SHP77 (cell line): ENCODE results near the gene SOCS1.

Experiments
- DNase-seq, 2 experiments: peaks; one replicate each; lab custom pipeline; 2025; lab: John Stamatoyannopoulos, UW

The SOCS1 gene

DNA sequence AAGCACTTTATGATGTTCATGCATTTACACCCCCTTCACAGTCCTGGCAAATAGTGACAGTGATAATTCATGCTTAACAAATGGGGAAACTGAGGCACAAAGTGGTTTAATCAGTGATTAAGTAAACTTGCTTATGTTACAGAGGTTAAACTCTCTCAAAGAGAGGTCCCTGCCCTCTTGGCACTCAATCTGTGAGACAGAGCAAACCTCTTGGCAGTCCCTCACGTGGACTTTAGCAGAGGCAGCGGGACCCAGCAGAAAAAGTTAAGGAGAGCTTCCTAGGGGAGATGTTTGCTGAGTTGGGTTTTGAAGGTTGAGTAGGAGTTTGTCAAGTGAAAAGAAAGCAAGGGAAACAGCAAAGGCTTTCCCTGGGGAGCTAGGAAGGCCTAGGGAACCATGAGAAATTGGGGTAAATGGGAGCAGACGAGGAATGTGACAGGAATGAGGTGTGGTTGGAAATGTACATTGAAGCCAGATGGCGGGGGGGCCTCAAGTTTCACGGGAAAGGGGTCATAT, 10.7 kb downstream of the SOCS1 start:
- DNase-seq = no peak

DNA sequence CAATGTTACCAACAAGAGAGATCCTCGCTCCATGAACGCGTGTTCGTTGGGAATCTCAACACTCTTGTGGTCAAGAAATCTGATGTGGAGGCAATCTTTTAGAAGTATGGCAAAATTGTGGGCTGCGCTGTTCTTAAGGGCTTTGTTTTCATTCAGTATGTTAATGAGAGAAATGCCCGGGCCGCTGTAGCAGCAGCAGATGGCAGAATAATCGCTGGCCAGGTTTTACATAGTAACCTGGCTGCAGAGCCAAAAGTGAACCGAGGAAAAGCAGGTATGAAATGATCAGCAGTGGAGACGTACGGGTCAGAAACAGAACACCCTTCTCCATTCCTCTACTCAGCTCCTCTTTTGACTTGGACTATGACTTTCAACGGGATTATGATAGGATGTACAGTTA, 13.3 kb downstream of the SOCS1 start:
- DNase-seq = no peak

DNA sequence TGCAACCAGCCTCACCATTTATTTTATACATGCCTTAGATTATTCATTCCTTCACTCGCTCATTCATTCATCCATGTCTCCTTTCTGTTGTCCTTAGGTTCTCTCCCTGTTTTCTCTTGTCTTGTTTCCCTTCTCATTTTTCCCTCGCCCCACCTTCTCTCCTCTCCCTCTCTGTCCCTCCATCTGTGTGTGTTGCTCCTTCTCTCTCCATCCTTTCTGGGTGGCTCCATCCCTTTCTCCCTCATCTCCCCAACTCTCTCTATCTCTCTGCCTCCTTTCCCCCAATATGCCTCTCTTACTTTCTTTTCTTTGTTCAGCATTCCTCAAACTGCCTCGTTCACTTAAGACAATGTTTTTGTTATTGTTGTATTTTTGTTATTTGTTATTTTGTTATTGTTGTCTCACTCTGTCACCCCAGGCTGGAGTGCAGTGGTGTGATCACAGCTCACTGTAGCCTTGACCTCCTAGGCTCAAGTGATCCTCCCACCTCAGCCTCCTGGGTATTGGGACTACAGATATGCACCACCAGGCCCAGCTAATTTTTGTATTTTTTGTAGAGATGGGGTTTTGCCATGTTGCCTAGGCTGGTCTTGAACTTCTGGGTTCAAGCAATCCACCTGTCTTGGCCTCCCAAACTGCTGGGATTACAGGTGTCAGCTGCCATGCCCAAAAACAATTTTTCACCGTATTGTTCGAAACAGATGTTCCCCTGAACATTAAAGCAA, 14.4 kb downstream of the SOCS1 start:
- DNase-seq = no peak

DNA sequence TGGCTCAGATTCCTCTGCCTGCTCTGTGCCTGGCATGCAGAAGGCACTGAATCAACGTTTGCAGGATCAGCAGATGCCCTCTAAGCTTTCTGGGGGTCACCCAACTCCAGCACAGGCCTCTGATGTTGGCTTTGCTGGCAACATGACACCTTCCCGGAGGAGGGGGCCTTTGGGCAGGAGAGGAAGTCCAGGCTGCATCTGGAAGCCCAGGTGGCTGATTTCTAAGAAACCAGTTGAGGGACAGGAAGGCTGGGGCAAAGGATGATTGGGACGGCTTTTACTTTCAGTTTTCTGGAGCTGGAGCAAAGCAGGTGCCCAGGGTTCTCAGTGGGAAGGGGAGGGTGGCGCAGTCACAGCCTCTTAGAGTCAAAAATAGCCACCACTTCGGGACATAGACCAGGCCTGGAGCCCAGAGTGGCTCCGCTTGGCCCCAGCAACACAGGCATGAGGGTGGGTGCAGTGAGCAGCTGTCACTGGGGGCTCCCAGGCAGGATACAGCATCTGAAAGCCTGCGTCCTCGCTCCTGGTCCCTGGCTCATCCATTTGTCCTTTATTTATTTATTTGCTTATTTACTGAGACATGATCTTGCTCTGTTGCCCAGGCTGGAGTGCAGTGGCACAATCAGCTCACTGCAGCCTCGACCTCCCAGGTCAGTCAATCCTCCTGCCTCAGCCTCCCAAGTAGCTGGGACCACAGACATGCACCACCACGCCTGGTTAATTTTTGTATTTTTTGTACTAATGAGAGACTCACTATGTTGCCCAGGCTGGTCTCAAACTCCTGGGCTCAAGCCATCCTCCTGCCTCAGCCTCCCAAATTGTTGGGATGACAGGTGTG, 15.1 kb downstream of the SOCS1 start:
- no peak for DNase-seq

DNA sequence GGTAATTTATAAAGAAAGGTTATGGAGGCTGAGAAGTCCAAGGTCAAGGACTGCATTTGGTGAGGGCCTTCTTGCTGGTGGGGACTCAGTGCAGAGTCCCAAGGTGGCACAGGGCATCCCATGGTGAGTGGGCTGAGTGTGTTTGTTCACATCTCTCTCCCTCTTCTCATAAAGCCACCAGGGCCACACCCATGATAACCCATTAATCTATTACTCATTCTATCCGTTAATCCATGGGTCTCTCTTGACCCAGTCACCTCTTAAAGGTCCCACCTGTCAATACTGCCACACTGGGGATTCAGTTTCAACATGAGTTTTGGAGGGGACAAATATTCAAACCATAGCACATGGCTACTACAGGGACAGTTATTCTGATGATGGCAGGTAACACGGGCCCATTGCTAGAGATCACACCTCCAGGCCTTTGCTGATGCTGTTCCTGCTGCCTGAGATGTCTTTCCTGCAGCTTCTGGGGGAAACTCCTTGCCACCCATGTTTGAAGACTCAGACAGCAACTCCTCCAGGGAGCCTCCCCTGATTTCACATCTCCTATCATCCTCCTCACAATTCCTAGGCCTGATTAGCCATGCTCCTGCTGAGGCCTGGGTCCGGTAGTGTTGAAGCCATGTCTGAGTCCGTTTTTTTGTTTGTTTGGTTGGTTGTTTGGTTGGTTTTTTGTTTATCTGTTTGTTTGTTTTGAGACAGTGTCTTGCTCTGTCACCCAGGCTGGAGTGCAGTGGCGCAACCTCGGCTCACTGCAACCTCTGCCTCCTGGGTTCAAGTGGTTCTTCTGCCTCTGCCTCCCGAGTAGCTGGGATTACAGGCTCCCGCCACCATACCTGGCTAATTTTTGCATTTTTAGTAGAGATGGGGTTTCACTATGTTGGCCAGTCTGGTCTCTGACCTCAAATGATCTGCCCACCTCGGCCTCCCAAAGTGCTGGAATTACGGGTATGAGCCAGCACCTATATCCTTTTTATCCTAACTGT, 16.1 kb downstream of the SOCS1 start:
- DNase-seq = no peak

DNA sequence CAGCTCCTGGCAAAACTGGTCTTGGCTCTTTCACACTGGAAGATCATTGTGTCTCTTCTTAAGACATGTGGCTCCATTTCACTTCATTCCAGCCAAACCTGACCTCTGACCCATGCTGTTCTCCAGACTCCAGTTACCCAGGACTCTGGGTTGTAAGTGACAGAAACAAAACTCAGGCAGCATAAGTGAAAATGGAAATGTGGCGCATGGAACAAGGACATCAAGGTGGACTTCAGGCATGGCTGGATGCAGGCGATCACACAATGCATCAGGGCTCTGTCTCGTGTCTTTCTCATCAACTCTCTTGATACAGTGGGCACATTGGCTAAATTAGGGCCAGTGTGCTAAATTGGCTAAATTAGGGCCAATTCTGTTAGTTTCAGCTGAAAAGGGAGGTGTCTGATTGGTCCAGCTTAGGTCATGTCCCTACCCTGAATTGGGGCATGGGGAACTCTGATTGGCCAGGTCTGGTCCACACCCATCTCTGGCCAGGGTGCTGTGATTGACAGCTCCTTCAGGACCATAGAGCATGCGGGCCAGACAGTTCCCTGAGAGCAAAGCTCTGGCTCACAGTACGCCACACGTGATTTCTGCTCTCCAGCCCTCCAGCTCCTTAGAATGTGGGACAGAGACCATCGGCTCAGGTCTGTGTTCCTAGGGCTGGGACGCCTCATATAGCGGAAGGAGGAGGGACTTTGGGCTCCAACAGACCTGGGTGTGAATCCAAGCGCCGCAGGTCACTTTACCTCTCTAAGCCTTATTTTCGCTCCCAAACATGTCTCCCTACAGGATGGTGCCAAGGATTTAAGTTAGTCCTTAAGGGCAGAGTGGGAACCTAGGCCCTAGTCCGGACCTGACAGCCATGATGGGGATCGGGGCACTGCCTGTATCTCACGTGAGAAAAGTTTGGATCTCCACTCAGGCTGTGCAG, 17.5 kb downstream of the SOCS1 start:
- DNase-seq = no peak

DNA sequence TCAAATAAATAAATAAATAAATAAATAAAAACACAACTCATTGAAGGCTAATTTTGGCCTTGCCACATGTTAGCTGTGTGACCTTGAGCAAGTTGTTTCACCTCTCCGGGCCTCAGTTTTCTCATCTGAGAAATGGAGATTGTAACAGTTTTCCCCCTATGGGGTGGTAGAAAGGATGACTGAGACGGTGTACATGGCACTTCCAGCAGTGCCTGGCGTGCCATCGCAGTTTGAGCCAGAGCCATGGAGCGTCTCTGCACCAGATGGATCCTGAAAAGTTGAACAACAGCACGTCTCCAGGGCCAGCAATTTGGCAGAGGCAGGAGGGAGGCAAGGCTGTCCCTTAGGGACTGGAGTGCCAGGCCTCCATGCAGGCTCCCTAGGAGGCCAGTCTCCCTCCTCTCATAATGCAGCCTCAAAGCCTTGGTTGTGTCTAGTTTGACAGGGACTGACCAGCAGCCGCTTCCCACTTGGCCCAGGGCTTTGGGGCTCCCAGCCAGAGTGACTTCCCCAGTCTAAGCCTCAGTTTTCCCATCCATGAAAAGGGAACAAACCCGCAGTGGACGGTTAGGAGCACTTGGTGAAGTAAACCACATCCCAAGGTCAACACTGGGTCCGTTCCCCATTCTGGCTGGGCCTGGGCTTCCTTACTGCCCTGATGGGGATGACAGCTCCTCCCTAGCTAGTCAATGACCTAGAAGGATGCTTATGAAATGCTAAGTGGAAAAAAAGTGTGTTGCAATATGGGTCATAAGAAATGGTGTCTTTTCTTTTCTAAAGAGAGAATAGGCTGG, 19.3 kb downstream of the SOCS1 start:
- DNase-seq = no peak

DNA sequence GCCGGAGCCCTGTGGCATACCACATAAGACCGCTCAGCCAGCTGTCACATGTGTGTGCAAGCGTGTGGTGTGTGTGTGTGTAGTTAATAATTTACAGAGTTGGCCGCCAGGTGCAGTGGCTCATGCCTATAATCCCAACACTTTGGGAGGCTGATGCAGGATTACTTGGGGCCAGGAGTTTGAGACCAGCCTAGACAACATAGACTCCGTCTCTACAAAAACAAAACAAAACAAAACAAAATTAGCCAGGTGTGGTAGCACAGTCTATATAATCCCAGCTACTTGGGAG, 20.4 kb downstream of the SOCS1 start:
- no peak for DNase-seq

DNA sequence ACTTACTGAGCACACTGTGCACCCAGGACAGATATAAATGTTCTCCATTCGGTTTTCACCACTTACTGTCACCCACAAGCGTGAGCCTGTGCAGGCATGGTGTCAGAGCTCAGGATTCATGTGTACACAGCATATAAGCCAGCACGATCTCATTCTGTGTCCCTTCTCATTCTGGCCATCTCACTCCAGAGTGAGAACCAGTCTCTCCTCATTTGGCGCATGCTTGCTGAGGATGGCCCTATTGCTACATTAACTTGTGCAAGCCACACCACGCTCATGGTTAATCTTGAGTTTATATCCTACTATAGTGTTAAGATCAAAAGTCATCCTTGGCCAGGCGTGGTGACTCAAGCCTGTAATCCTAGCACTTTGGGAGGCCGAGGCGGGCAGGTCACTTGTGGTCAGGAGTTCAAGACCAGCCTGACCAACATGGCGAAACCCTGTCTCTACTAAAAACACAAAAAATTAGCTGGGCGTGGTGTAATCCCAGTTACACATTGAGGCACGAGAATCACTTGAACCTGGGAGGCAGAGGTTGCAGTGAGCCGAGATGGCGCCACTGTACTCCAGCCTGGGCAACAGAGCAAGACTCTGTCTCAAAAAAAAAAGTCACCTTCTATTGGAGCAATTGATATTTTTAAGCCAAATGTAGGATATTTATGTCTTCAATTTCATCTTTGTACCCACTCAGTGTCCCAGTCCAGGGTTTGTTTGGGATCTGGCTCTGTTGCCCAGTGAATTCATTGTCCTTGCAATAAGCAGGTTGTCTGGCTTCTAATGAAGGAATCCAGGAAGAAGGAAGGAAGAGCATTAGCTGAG, 20.9 kb downstream of the SOCS1 start:
- no peak for DNase-seq

DNA sequence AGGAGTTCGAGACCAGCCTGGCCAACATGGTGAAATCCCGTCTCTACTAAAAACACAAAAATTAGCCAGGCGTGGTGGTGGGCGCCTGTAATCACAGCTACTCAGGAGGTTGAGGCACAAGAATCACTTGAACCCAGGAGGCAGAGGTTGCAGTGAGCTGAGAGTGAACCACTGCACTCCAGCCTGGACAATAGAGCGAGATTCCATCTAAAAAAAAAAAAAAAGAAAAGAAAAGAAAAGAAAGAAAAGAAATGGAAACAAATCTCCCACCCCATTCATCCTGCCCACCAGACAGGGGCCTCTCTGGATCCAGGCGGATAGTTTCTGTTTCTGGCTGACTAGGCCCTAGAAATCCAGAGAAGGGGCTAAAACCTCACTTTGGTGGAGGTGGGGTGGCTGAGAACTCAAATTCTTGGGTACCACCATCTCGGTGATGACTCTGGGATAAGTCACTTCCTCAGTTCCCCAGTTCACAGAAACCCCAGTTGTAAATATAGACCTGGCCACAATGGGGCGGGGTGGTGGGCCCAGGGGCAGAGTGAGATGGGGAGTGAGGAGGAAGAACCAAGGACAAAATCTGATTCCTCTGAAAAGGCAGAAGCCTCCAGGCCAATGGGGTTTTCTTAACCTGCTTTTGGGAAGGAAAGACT, 22.2 kb downstream of the SOCS1 start:
- DNase-seq = no peak

DNA sequence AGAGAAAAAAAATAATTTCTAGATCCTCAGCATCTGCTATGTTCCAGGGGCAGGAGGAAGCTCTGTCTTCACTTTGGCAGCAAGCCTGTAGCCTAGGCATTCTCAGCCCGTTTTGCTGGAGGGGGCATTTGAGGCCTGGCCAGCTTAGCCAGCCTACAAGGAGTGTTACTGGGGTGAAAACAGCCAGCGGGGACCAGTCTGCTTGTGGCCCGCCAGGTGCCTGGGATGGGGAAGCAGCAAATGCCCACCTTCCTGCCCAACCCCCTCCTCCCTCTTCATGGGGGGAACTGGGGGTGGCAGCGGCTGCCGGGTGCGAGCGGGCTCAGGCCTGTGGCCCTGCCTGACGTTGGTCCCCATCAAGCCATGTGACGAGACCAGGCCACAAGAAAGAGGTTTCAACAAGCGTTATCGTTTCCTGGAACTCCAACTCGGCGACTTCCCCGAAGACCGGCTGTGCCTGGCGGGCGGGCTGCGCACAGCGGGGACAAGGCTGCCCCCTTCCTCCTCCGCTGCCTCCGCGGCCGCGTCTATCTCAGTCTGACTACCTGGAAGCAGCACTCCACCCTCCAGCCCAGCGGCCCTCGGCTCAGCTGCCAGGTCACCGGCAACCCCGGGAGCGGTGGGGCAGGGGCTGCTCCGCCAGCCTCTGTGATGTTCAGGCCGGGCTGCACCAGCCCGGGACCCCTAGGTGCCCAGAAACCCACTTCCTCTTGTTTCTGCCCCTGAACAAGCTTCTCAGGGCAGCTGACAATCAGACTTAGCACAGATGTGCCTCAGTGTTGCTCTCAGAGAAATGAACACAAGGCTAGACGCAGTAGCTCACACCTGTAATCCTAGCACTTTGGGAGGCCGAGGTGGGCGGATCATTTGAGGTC, 22.9 kb downstream of the SOCS1 start:
- no peak for DNase-seq

DNA sequence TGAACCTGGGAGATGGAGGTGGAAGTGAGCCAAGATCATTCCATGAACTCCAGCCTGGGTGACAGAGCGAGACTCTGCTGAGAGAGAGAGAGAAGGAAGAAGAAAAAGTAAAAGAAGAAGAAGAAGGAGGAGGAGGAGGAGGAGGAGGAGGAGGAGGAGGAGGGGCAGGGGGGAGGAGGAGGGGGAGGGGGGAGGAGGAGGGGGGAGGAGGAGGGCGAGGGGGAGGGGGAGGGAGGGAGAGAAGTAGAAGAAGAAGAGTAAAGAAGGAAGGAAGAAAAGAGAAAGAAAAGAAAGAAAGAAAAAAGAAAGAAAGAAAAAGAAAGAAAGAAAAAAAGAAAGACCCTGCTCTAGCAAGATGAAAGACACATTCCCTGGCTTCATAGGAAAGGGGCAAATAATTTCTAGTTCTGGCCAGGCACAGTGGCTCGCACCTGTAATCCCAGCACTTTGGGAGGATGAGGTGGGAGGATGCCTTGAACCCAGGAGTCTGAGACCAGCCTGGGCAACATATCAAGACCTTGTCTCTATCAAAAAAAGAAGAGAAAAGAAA, 23.6 kb downstream of the SOCS1 start:
- no peak for DNase-seq

DNA sequence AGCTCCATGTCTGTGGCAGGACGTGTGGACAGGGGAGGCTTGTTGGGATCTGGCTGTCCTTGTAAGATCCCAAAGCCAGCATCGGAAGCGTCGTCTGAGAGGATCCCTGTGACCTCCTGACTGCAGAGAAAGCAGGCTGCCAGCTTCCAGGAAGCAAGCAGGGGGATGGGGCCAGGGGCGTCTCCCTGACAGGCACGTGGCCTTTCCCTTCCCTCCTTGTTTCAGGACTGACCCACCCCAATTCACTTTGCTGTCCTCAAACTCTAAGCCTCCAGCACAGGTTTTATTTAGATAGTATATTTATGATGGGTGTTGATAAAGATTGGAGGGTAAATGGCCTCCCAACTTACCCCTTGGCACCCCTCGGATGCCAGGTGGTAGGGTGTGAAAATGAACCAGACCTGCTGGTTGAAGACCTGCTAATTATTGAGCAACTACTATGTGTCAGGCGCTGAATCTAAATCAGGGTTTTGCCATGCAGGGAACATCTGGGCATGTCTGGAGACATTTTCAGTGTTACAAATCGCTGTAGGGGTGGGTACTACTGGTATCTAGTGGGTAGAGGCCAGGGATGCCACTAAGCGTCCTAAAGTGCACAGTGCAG, 24.5 kb downstream of the SOCS1 start:
- no peak for DNase-seq

DNA sequence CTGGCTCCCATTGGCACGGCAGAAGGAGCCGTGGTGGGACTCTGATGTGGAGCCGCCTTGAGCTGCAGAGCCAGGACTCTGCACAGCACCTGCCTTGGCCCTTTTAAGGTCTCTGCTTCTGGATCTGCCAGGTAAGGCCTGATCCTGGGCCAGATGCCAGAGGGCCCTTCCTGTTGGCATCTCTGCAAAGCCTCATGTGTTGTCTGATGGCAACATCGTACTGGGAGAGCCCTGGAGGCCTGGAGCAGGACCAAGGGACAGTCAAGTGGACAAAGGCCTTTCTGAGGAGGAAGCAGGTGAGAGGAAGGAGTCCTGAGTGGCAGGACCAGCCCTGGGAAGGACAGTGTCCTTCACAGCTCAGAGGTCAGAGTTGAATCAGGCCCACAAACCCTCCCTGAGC, 26.1 kb downstream of the SOCS1 start:
- DNase-seq = no peak

DNA sequence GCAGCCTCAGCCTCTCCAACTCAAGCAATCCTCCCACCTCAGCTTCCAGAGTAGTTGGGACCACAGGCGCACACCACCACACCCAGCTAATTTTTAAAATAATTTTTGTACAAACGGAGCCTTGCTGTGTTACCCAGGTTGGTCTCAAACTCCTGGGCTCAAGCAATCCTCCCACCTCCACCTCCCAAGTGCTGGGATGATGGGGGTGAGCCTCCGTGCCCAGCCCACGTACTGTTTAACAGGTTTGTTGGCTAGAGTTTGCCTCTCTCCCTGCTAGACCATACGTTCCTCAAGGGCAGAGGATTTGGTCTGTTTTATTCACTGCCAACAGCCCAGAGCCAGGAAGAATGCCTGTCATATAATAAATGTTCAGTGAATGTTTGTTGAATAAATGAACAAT, 26.6 kb downstream of the SOCS1 start:
- DNase-seq = no peak

DNA sequence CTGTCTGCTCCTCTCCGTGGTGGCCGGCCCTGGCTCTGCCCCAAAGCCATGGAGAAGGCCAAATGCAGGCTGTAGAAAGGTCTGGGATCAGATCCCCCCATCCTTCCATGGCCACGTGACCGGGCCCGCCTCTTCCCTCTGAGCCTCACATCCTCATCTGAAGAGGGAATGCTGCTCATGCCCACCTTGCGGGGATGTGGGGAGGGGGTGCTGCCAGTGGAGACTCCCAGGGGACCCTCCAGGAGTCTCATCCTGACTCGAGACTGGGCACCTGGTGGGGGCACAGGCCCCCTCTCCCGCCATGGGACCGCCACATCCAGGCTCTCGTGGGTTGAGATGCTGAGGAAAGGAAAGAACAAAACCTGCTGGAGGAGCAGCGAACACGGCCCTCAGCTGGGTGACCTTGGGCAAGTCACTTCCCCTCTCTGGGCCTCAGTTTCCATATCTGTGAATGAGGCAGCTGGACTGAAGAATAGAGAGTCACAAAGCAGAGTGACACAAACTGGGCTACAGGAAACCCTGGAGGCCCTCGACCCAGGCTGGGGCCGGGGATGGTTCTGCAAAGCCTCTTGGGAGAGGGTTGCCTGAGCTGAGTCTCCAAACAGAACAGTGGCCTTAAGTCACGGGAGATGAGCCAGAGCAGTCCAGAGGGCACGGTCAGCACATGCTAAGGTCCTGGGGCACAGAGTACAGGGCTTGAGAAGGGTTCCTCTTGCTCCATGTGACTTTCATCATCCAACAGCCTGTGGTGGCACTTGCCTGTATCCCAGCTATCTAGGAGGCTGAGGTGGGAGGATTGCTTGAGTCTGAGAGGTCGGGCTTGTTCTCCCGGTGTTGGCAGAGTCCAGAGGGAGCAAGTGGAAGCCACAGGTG, 30.1 kb downstream of the SOCS1 start:
- DNase-seq = no peak
